Measurements from ENCODE around the gene LENEP.

The LENEP gene

GRCh38 chr1:155030899-155031298 is 37.5 kb downstream of the LENEP start:
- Mint-ChIP-seq H3K4me3 (no peak overlapping the region), H3K27me3 (no peaks in the 10 kb centered on the region), H3K27ac (no peak overlapping the region), H3K9me3 (ENCODE audit: low read depth) (no peaks in the 10 kb centered on the region), H3K4me1 (ENCODE audit: low read depth) (no peaks in the 10 kb centered on the region), H3K36me3 (no peaks in the 10 kb centered on the region)

GRCh38 chr1:155032886-155033285 is 39.5 kb downstream of the LENEP start:
- no peaks in the 10 kb centered on the region for H3K27me3 Mint-ChIP-seq
- H3K4me3 Mint-ChIP-seq: no peak overlapping the region
- H3K4me1 Mint-ChIP-seq (ENCODE audit: low read depth): no peaks in the 10 kb centered on the region
- H3K36me3 Mint-ChIP-seq: no peaks in the 10 kb centered on the region
- H3K27ac Mint-ChIP-seq: no peak overlapping the region
- no peaks in the 10 kb centered on the region for H3K9me3 Mint-ChIP-seq (ENCODE audit: low read depth)

GRCh38 chr1:155033524-155033923 is 40.1 kb downstream of the LENEP start, which contains the start of the genes DCST1 and DCST2:
DCST1 (plus strand) TSS chr1:155033824; CDS start chr1:155034037, 213 bp downstream.
DCST2 (minus strand) TSS chr1:155033781; CDS start chr1:155033701, 80 bp downstream.
- no peaks in the 10 kb centered on the region for H3K27me3 Mint-ChIP-seq
- no peaks in the 10 kb centered on the region for H3K4me1 Mint-ChIP-seq (ENCODE audit: low read depth)
- no peak within 1 kb of the TSS for H3K4me3 Mint-ChIP-seq
- H3K36me3 Mint-ChIP-seq: no peaks in the 10 kb centered on the region
- no peak within 1 kb of the TSS for H3K27ac Mint-ChIP-seq
- no peaks in the 10 kb centered on the region for H3K9me3 Mint-ChIP-seq (ENCODE audit: low read depth)

- Mint-ChIP-seq H3K4me1 (ENCODE audit: low read depth) (no peaks in the 10 kb centered on the region), H3K27me3 (no peaks in the 10 kb centered on the region), H3K36me3 (no peaks in the 10 kb centered on the region), H3K9me3 (ENCODE audit: low read depth) (no peaks in the 10 kb centered on the region), H3K4me3 (no peak overlapping the region), H3K27ac (no peak overlapping the region)
These were observed 41.2 kb downstream of the LENEP start for GRCh38 chr1:155034318-155035208.

- Mint-ChIP-seq H3K36me3 (no peaks in the 10 kb centered on the region), H3K4me3 (no peak overlapping the region), H3K27me3 (no peaks in the 10 kb centered on the region), H3K27ac (no peak overlapping the region), H3K9me3 (ENCODE audit: low read depth) (no peaks in the 10 kb centered on the region), H3K4me1 (ENCODE audit: low read depth) (no peaks in the 10 kb centered on the region)
These were observed 42.5 kb downstream of the LENEP start for GRCh38 chr1:155035936-155036335.

GRCh38 chr1:155037043-155037442 is 43.7 kb downstream of the LENEP start:
- Mint-ChIP-seq H3K36me3 (no peaks in the 10 kb centered on the region), H3K27ac (no peak overlapping the region), H3K9me3 (ENCODE audit: low read depth) (no peaks in the 10 kb centered on the region), H3K4me3 (no peak overlapping the region), H3K4me1 (ENCODE audit: low read depth) (no peaks in the 10 kb centered on the region), H3K27me3 (no peaks in the 10 kb centered on the region)

- Mint-ChIP-seq H3K4me1 (ENCODE audit: low read depth) (no peaks in the 10 kb centered on the region), H3K27me3 (peaks cover 2% of the 10 kb centered on the region), H3K27ac (no peak overlapping the region), H3K9me3 (ENCODE audit: low read depth) (no peaks in the 10 kb centered on the region), H3K36me3 (no peaks in the 10 kb centered on the region), H3K4me3 (no peak overlapping the region)
These were observed 44.6 kb downstream of the LENEP start for GRCh38 chr1:155037851-155038441.

- no peaks in the 10 kb centered on the region for H3K36me3 Mint-ChIP-seq
- H3K27ac Mint-ChIP-seq: no peak overlapping the region
- peaks cover 2% of the 10 kb centered on the region for H3K27me3 Mint-ChIP-seq
- H3K9me3 Mint-ChIP-seq (ENCODE audit: low read depth): no peaks in the 10 kb centered on the region
- no peaks in the 10 kb centered on the region for H3K4me1 Mint-ChIP-seq (ENCODE audit: low read depth)
- no peak overlapping the region for H3K4me3 Mint-ChIP-seq
These were observed 45.4 kb downstream of the LENEP start for GRCh38 chr1:155038602-155039307.

- Mint-ChIP-seq H3K36me3 (no peaks in the 10 kb centered on the region), H3K4me3 (no peak overlapping the region), H3K4me1 (ENCODE audit: low read depth) (no peaks in the 10 kb centered on the region), H3K9me3 (ENCODE audit: low read depth) (no peaks in the 10 kb centered on the region), H3K27me3 (peaks cover 2% of the 10 kb centered on the region), H3K27ac (no peak overlapping the region)
These were observed 45.9 kb downstream of the LENEP start for GRCh38 chr1:155039308-155039669.

GRCh38 chr1:155040358-155041093 is 47.1 kb downstream of the LENEP start:
- no peak overlapping the region for H3K4me3 Mint-ChIP-seq
- H3K9me3 Mint-ChIP-seq (ENCODE audit: low read depth): no peaks in the 10 kb centered on the region
- no peaks in the 10 kb centered on the region for H3K4me1 Mint-ChIP-seq (ENCODE audit: low read depth)
- H3K27ac Mint-ChIP-seq: no peak overlapping the region
- no peaks in the 10 kb centered on the region for H3K36me3 Mint-ChIP-seq
- H3K27me3 Mint-ChIP-seq: peaks cover 2% of the 10 kb centered on the region

- no peak overlapping the region for H3K4me3 Mint-ChIP-seq
- H3K36me3 Mint-ChIP-seq: no peaks in the 10 kb centered on the region
- H3K9me3 Mint-ChIP-seq (ENCODE audit: low read depth): no peaks in the 10 kb centered on the region
- H3K27ac Mint-ChIP-seq: no peak overlapping the region
- H3K4me1 Mint-ChIP-seq (ENCODE audit: low read depth): no peaks in the 10 kb centered on the region
- H3K27me3 Mint-ChIP-seq: peaks cover 2% of the 10 kb centered on the region
These were observed 49.4 kb downstream of the LENEP start for GRCh38 chr1:155042789-155043188.

GRCh38 chr1:155043301-155043702 is 49.9 kb downstream of the LENEP start:
- Mint-ChIP-seq H3K9me3 (ENCODE audit: low read depth) (no peaks in the 10 kb centered on the region), H3K36me3 (no peaks in the 10 kb centered on the region), H3K4me1 (ENCODE audit: low read depth) (no peaks in the 10 kb centered on the region)

GRCh38 chr1:155043793-155044192 is 50.4 kb downstream of the LENEP start:
- H3K27me3 Mint-ChIP-seq: peaks cover 2% of the 10 kb centered on the region
- H3K36me3 Mint-ChIP-seq: no peaks in the 10 kb centered on the region
- no peaks in the 10 kb centered on the region for H3K9me3 Mint-ChIP-seq (ENCODE audit: low read depth)
- peak overlapping the region; percentile 58 for H3K27ac Mint-ChIP-seq
- no peak overlapping the region for H3K4me3 Mint-ChIP-seq
- H3K4me1 Mint-ChIP-seq (ENCODE audit: low read depth): no peaks in the 10 kb centered on the region

More at GRCh38 chr1:155043301-155043702, 49.9 kb downstream of the LENEP start:
- no peak overlapping the region for H3K4me3 Mint-ChIP-seq
- no peak overlapping the region for H3K27ac Mint-ChIP-seq
- peaks cover 2% of the 10 kb centered on the region for H3K27me3 Mint-ChIP-seq

All from activated naive CD8-positive, alpha-beta T cell (primary cell).